Pons (tissue), 1 donor: ENCODE results near the gene GAS2L2.

Experiments used
- DNase-seq: peaks from one replicate; pipeline ENCODE4 v3.0.0-alpha.2; 2016; ENCODE audit warnings: low spot score

The GAS2L2 gene

DNA sequence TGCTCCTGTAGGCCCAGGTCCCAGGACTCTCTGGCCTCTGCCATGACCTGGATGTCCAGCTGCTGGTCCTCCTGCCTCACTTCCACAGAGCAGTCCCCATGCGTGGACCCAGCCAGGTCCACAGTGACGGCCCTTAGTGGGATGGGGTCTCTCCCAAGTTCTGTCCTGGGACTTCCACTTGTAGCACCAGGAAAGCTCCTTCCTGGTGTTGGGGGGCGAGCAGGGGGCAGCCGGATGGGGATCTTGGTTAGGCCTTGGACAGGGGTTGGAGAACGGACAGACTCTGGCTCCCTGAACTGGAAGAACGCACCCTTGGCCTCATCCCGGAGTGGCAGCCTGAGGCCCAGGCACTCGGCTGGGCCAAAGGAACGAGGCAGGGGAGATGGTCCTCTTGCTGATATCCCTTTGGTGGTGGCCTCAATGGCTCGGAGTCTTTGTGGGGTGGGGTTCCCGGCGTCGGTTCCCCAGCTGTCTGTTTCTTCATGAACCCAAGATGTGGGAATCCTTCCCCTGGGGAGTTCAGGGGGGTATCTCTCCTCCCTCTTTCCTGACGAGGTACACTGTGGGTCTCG lies 7.2 kb downstream of the GAS2L2 start:
- DNase-seq: no peak

DNA sequence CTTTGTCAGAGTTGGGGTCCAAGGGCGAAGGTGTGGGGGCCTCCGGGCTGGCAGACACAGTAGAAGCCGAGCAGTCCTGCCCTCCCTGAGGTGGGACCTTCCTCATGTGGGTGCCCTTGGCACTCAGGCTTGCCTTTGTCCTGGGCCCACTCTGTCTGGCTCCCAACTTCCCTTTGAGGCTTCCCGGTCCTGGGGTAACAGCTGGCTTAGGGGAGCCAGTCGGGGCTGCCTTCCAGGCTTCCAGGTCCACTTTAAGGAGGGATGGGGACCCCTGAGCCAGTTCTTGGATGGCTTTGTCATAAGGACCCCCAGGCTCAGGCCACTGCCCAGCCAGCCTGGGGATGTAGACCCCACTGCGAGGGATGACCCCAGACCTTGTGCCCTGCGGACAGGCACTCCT lies 7.8 kb downstream of the GAS2L2 start:
- DNase-seq: no peak

DNA sequence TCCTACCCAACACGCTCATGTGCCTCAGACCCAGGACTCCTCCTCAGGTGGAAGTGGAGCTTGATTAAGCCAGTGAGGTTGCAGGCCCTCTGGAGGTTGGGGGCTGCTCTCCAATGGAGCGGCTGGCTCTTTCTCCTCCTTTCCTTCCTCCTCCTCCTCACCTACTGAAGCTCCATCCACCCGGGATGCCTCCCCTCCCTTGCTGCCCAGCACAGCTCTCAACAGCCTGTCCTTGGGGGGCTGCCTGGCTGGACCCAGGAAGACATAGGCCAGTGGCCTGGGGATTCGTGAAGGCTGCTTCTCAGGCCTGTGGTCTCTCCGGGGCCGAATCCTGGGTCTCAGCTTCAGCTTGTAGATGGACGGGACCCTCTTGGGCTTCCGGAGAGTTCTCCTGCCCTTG lies 8.2 kb downstream of the GAS2L2 start:
- no peak for DNase-seq

DNA sequence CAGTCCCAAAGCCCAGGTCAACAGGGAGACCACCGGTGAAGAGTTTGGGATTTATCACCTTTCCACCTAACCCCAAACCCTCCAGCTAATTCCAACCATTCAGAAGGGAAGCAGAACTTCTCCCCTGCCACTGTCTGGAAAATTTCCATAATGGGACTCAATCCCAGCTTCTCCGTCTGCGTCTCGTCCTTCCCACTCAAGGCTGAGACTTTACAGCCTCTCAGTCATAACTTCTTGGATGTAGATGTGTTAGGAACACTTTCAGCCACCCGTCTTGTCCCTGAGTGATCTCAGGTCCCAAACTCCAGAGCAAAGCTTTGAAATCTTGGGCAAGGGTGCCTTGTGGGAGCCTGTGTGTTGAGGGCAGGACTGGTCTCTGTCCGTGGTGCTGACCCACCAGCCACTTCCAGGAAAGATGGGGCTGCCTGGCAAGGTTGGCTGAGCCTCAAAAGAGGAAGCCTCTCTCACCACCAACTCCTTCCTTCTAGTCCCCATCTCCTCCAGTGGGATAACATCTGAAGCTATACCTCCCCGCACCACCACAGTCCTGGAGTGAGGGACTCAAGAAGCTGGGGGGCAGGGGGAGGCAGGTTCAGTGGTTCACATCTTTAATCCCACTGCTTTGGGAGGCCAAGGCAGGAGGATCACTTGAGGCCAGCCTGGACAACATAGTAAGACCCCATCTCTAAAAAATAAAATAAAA lies 9.3 kb downstream of the GAS2L2 start:
- DNase-seq: no peak

DNA sequence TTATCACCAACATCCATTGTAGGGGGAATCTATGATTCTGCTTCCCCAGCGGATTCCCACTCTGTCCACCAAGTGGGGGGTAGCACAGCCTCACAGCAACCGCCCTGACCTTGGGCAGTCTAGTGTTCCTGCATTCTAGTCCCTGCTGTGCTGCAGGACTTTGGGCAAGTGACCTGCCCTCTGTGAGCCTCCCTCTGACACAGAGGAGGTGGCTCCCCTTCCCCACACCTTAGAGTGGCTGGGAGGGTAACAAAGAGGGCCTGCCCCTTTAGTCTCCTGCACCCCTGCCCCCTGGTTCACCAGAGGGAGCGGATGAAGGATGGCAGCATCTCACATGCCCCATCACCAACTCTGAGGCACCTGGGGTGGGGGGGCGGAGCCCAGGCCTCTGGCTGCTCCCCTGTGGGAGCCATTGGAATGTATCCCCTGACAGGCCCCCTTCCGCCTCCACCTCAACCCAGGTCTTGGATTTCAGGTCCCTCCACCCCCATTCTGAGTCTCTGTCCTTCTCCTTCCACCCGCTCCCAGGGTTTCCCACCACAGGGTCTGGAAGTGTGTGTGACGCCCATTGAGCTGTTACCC lies 10.1 kb downstream of the GAS2L2 start:
- no peak for DNase-seq

DNA sequence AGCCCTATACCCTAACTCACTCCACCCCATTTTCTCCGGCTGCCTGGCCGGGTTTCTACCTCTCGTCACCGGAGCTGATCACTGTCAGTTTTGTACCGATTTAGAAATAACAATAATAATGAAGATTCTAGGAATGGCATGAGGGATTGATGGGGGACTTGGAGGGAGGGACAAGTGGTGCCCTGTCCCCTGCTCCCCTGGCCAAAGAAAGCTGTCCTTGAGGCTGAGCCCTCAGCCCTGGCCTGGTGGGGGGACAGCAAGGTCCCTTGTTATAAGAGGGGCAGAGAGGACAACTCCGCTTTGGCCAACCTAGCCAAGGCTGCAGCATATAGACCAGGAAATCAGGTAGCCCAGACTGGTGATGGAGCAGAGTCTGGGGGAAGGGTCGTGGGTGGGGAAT lies 10.5 kb downstream of the GAS2L2 start:
- no peak for DNase-seq

DNA sequence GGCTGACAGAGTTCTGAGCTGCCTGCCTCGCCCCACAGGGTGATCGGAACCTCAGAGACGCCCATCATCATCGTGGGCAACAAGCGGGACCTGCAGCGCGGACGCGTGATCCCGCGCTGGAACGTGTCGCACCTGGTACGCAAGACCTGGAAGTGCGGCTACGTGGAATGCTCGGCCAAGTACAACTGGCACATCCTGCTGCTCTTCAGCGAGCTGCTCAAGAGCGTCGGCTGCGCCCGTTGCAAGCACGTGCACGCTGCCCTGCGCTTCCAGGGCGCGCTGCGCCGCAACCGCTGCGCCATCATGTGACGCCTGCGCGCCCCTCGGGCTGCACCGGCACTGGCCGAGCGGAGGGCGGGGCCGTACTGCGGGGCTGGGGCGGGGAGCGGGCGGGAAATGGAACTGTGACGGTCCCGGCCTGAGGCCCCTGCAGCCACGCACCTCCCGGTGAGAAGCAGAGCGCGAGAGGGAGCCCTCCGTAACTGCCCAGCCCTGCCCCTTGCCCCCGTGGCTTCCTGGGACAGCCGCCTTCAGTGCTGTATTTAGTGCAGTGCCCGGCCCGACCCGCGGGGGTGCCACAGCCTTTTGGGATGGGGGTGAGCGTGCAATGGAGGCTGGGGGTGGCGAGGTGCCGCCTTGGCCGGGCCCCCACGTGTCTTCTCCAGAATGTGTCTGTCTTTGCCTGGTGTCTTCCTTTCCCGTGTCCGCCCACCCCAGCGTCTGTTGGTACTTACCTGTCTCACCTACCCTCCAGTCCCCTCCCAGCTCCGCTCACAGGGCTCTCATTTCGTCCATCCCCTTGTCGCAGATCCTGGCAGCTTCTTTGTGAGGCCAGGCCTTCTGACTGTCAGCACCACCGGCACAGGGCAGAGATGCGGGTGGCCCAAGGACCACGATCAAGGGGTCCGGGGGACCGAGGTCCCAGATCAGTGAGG lies 11.8 kb downstream of the GAS2L2 start:
- DNase-seq: no peak

DNA sequence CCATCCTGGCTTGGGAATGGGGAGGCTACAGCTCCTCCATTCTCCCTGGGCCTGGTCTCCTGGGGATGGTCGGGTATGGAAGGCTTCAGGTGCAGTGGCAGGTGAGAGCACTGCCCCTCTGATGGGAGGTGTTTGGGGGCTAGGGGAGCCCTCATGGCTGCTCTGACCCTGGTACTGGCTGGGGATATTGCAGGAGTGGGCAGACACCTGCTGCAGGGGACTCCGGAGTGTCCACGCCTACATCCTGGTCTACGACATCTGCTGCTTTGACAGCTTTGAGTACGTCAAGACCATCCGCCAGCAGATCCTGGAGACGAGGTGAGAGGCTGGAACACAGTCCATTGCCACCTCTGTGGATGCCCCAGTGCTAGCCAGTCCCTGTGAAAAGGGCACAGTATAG lies 12.8 kb downstream of the GAS2L2 start:
- DNase-seq: no peak

DNA sequence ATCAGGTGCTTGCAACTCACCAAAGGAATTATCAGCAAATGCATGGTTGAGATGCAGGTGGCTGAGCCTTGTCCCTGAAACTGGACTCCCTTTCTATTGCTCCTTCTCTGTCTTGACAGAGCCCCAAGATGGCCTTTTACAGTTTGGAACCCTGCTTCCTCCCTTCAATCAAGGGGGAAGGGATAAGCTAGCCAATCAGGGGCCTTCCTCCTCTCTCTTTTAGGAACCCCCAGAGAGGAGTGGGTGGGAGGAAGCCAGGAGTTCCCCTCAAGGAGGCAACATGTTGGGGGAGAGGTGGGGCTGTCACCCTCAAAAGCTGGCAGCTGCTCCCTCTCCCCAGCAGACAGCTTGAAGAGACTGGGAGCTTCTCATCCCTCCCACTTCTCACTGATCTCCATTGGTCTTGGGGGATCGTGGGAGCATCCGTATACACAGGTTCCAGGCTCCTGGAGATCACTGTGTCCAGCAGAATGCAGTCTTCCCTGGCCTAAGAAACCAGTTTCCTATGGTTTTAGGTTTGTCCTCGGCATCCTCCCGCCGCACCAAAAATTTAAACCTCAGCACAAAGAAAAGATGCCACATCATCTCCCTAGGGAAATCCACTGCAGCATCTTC lies 14.4 kb downstream of the GAS2L2 start:
- no peak for DNase-seq

DNA sequence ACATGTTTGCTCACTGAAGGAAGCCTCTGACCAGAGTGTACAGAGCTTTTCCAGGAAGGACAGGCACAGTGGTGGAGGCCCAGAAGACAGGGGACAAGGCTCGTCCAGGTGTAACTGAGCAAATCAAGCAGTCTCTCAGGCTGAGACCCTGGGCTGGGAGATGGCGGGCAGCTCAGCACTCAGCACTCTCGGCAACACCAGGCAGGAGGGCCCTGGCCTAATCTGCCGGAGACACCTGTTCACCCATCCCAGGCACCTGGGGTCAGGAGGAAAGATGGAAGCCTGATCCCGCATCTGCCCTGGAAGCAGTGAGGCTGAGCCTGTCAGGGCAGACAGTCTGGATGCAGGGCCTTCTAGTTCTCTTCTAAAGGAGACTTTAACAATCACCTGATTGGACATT lies 16.8 kb downstream of the GAS2L2 start:
- no peak for DNase-seq

DNA sequence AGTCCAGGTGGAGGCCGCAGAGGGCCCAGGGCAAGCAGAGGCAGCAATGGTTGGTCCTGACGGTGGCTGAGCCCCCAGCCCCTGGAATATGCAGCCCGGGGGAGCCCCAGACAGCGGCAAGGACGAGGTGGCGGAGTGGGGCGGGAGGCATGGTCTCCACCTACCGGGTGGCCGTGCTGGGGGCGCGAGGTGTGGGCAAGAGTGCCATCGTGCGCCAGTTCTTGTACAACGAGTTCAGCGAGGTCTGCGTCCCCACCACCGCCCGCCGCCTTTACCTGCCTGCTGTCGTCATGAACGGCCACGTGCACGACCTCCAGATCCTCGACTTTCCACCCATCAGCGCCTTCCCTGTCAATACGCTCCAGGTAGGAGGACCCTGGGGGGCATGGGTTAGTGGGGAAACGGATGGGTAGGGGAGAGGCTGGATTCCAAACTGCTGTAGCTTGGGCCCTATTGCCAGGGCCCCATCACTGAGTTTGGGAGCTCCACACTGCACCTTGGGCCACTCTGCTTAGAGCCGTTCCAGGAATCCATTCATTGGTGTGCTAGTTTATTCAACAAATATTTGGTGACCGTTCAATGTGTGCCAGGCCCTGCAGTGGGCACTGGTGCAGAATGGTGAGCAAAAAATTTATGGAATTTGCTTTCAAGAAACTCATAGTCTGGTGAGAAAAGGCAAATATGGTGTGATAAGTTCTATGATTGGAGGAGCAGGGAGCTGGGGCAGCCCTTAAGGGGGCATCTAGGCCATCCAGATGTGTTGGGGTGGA lies 17.8 kb downstream of the GAS2L2 start:
- no peak for DNase-seq

DNA sequence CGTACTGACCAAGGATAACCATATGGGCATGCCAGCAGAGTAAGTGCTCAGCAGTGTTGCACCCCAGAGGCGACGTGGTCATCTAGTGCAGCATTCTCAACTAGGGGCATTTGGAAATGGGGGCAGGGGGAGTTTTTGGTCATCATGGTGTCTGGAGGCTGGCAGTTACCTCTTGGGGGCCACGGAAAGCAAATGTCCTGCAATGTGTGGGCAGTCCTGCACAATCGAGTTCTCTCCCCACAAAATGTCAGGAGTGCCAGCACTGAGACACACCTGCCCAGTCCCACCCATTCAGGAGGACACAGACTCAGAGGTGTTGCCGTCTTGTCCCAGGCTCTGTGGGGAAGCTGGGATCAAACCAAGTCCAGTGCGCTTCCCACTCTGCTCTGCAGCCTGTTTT lies 18.6 kb downstream of the GAS2L2 start:
- no peak for DNase-seq

DNA sequence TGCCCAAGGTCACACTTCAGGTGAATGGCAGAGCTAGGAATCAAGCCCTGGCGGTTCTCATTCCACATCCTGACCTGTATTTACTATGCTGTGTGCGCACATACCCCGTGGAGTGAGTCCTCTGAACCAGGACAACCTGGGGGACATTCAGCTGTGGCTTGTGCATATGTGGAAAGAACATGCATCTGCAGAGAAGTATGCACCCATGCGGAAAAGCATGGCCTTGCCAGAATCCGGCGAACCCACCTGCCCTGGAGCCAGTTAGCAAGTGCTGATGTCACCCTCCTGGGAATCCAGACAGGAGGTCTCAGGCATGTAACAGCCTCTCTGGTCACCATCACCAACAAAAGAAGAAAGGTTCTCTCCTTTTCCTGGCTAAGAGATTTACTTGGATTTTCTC lies 19.7 kb downstream of the GAS2L2 start:
- DNase-seq: no peak

DNA sequence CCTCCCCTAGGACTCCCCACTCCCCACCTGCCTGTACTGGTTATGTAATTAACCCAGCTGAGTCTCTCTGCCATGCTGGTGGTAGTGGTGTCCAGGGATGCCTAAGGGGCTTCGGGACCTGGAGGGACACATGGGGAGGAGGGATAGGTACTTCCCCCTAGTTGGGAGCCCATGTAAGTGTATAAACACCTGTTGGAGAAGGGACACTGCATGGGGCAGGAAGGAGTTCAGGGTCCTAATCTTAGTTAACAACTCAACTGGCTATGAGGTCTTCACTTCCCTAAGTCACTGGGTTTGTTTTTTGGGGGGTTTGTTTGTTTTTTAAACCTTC lies 20.3 kb downstream of the GAS2L2 start:
- no peak for DNase-seq

DNA sequence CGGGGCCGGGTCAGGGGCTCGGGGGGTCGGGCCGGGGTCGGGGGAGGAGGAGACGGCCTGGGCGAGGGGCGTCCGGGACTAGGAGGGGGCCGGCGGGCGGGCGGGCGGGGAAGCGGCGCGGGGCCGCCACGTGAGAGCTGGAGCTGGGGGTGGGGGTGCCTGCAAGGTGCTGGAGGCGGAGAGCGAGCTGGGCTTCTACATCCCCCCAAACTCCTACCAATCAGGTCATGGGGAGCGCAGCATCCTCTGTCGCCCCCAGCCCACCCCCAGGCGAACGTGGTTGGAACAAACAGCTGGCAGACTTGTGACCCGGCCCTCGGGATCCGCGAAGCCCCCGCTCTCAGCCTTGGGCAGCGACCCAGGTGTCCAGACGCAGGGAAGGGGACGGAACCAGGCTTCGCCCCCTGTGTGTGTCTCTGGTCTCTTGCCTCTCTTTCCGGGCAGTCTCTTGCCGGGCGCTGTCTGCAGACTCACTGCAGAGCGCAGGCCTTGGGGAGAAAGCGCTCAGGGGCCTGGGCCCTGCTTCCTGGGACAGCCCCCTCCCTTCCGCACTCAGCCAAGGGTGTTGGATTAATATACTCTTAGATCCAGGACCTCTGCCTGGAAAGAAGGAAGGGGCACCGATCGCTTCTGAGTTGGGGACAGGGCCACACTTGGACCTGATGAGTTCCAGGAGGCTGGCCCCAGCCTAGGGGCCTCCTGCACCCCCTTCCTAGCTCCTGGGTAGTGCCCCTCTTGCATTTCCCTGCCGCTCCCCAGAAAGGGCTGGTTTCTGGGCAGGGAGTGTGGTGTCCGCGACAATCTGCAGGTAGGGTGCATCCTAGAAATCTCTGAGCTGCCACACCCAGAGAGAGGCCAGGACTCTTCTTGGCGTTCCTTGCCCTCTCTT lies 20.9 kb downstream of the GAS2L2 start:
- no peak for DNase-seq

DNA sequence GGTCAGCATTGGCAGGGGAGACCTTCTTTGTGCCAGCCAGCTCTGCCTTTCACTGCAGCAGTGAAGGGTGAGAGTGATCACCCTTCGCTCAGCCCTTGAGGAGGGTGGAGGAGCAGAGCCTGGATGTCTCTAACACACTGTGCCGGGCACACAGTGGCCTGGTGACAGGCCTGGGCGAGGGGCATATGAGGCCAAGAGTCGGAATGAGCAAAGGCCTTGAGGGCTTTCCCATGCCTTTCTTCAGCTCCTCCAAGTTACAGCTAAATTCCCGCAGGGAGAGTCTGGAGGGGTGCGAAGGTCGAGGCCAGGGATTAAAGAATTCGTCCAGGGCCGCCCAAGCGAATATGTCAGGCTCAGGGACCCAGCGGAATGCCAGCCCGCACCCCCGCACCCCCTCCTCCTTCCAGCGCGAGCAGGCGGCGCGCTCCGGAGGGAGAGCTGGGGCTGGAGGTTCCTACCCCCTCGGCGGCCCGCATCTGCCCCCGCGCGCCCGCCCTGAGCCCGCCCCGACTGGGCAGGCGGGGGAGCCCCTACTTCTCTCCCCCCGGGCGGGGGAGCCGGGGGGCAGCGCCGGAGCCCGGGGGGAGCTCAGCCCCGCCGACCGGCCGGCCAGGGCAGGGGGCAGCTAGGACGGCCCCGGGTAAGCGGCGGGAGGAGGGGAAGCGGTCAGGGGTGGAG lies 21.7 kb downstream of the GAS2L2 start, which contains the start of gene RASL10B:
TSS of gene RASL10B (plus strand) at position 401 of the 678 bp plus-strand sequence. CDS start 3,546 bp downstream, outside the sequence.
- no peak for DNase-seq

DNA sequence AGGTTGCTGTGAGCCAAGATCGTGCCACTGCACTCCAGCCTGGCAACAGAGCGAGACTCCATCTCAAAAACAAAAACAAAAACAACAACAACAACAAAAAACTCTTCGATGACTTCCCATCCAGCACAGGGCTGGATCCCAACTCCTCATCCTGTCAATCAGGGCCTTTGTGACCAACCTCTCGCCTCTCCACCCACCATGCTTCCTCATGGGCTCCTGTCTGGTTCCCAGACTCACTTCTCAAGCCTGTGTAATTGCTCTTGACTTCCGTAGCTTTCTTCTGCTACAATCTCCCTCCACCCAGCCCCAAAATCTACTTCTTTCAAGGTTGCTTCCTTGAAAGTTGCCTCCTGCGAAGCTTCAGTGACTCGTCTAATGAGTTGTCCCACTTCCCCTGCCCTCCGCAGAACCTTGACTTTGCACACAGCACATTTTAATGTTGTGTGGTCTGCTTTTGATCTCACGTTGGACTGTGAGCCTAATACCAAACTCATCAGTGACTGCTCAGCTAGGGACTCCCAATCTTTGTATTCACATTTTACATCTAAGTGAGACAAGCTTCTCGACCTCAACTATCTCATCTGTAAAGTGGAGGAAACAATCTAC lies 22.5 kb downstream of the GAS2L2 start:
- DNase-seq: no peak

DNA sequence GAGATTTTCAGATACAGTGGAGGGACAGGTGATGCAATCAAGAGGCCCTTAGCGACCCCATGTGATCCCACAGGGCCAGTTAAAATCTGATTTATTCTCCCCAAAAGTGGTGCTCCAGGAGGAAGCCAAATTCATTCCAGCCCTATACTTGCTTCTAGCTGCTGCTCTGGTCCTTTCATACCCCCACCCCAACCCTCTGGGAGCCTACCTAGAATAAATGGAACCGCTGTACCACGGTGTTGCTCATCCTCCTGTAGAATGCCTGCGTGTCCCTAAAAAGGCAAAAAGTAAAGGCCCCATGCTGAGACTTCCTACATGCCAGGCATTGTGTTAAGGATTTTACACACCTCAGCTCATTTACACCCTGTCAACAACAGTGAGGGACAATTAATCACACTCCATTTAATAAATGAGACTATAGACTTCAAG lies 23.6 kb downstream of the GAS2L2 start:
- DNase-seq: no peak

DNA sequence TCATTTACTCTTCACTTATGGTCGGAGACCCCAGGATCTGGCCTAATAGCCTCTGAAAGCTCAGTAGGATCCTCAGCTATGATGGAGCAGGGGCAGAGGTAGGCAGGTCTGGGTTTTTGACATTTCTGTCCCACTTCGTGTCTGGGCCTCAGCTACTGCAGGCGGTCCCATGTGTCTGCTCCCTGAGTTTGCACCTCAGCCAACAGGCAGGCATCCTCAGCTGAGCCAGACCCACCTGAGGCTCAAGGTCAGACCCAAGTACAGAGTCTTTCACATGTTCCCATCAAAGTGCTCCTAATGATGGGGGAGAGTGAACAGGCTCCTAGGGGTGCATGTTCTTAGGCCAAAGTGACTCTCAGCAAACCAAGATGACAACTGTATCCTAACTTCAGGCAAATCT lies 24.5 kb downstream of the GAS2L2 start:
- no peak for DNase-seq
